Esophagus muscularis mucosa (tissue), 4 donors: ENCODE measurements around the gene ATL3. TPM values are rescaled to one million over a fixed set of nuclear protein-coding genes. Genes with fewer than 3 reads are reported as not detected.
"Not testable (repeated sequence)": the region's sequence is repeated elsewhere in the genome, so short reads cannot be mapped to it uniquely, and the experiment has no call there.

Experiments used
- DNase-seq: peaks from one replicate; pipeline ENCODE4 v3.0.0-alpha.2; 2017; ENCODE audit errors: extremely low spot score
- H3K27ac ChIP-seq, 4 donors: fragments of 200-600 bp; sonication (generic); replicated peaks in 1 of 4; 1 replicate in 3 of 4; 2 replicates in 1 of 4; pipeline ENCODE4 v1.5.1; 2016 to 2019; ENCODE audit warnings: mild to moderate bottlenecking in 1 of 4
- H3K27me3 ChIP-seq, 4 donors: fragments of 200-600 bp; sonication (generic); one replicate each; pipeline versions ENCODE4 v1.5.1 to v1.6.0; 2016 to 2019
- H3K36me3 ChIP-seq, 4 donors: fragments of 200-600 bp; sonication (generic); one replicate each; pipeline ENCODE4 v1.5.1; 2016 to 2019
- H3K4me1 ChIP-seq, 4 donors: fragments of 200-600 bp; sonication (generic); one replicate each; pipeline ENCODE4 v1.5.1; 2016 to 2019
- H3K4me3 ChIP-seq, 4 donors: fragments of 200-600 bp; sonication (generic); 1 replicate in 2 of 4; 2 replicates in 2 of 4; pipeline ENCODE4 v1.5.1; 2016 to 2019; ENCODE audit warnings: mild to moderate bottlenecking in 4 of 4, moderate library complexity in 1 of 4
- H3K9me3 ChIP-seq, 4 donors: fragments of 200-600 bp; sonication (generic); 1 replicate in 3 of 4; 2 replicates in 1 of 4; pipeline ENCODE4 v1.5.1; 2016 to 2019
- CTCF ChIP-seq, 3 experiments: fragments of 200-600 bp in 2 of 3; fragments of 450-650 bp in 1 of 3; sonication (generic) in 2 of 3; IDR thresholded peaks; one replicate each; pipeline ENCODE4 v1.5.1; 2017 to 2019; ENCODE audit warnings: antibody characterized with exemption in 3 of 3, mild to moderate bottlenecking in 2 of 3, moderate library complexity in 1 of 3
- EP300 ChIP-seq: sonication (generic); formaldehyde crosslinking; IDR thresholded peaks from one replicate; pipeline ENCODE4 v1.6.1; 2017; ENCODE audit warnings: antibody characterized with exemption
- POLR2A ChIP-seq: fragments of 450-650 bp; IDR thresholded peaks from one replicate; pipeline ENCODE4 v1.6.1; 2017; ENCODE audit warnings: antibody characterized with exemption, moderate library complexity, mild to moderate bottlenecking, low read depth
- POLR2AphosphoS5 ChIP-seq, 2 donors: sonication (generic); formaldehyde crosslinking; IDR thresholded peaks; one replicate each; pipeline ENCODE4 v1.6.1; 2017; ENCODE audit warnings: antibody characterized with exemption in 2 of 2
- WGBS: methylation state at CpG from one replicate; pipeline ENCODE4 v1.1.5; 2018; 5-methylcytosine and 5-hydroxymethylcytosine counted together
- intact Hi-C: fragments of 100-400 bp; cut with DNase I; formaldehyde crosslinking; loops from one replicate; pipeline ENCODE4 v1.15.1; 2023
- total RNA-seq, 4 donors: library from RNA; depleted of rRNA; stranded (reverse); fragments of >200 nt; gene quantifications; one replicate each; pipeline versions ENCODE4 v1.1.0 to v1.2.1, GENCODE V29; 2016

Gene ATL3
- total RNA-seq, 4 donors from 2014 or later: 138 to 202 (median 144) TPM

- 93% methylated on average over 13 of the region's 18 CpGs for WGBS
- H3K4me3 ChIP-seq: no peak overlapping the region
- TF ChIP-seq CTCF (IDR thresholded peaks at IDR 0.05) (no peak), POLR2AphosphoS5 (IDR thresholded peaks at IDR 0.05) (no peak), POLR2A (no peak), EP300 (no peak)
- DNase-seq: peak; percentile 47
- no peak overlapping the region for H3K27ac ChIP-seq
- peaks cover 6 to 96% (median 72%) of the 10 kb centered on the region in 4 donors for H3K36me3 ChIP-seq
- intact Hi-C loops: no loop called here
- no peaks in the 10 kb centered on the region for H3K27me3 ChIP-seq
- H3K9me3 ChIP-seq: no peaks in the 10 kb centered on the region
- peaks cover 0 to 4% (median 0%) of the 10 kb centered on the region in 4 donors for H3K4me1 ChIP-seq
Observed at GRCh38 chr11:63590024-63590788, 81.0 kb downstream of the ATL3 start.

DNA sequence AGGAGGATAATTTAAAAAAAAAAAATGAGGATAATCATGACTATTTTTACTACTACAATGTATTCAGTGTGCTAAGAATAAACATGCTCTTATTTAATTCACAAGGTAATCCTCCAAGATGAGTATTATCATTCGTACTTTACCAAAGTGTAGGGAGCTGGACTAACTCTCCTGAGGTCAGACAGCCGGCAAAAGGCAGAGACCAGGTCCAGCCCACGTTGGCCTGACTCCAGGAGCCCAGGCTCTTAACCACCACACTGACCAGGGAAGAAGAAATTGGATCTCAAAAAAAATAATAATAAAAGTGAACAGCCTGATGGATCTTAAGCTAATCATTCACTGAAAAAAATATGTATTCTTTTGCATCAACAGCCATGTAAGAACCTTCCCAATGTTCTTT, 82.2 kb downstream of the ATL3 start:
- 58% methylated on average over 3 of the region's 3 CpGs for WGBS
- no peak for TF ChIP-seq CTCF (IDR thresholded peaks at IDR 0.05)
- TF ChIP-seq POLR2AphosphoS5 (IDR thresholded peaks at IDR 0.05): no peak
- no peak for TF ChIP-seq POLR2A
- TF ChIP-seq EP300: no peak
- peak; percentile 57 for DNase-seq
- intact Hi-C loops: no loop called here
- Histone ChIP-seq H3K27ac (no peak overlapping the region), H3K9me3 (no peaks in the 10 kb centered on the region), H3K4me1 (peaks cover 0 to 4% (median 0%) of the 10 kb centered on the region in 4 donors), H3K36me3 (peaks cover 6 to 94% (median 71%) of the 10 kb centered on the region in 4 donors), H3K27me3 (no peaks in the 10 kb centered on the region), H3K4me3 (no peak overlapping the region)

- intact Hi-C loops: no loop called here
- TF ChIP-seq POLR2A: no peak
- TF ChIP-seq EP300: no peak
- TF ChIP-seq CTCF (IDR thresholded peaks at IDR 0.05): no peak
- TF ChIP-seq POLR2AphosphoS5 (IDR thresholded peaks at IDR 0.05): no peak
- WGBS: 94% methylated on average over 6 of the region's 6 CpGs
- no peak overlapping the region for H3K27ac ChIP-seq
- no peak overlapping the region for H3K4me3 ChIP-seq
- H3K4me1 ChIP-seq: peaks cover 0 to 4% (median 0%) of the 10 kb centered on the region in 4 donors
- peaks cover 12 to 90% (median 71%) of the 10 kb centered on the region in 4 donors for H3K36me3 ChIP-seq
- no peaks in the 10 kb centered on the region for H3K27me3 ChIP-seq
- DNase-seq: no peak
- H3K9me3 ChIP-seq: peaks cover 0 to 3% (median 1%) of the 10 kb centered on the region in 4 donors
Observed at GRCh38 chr11:63586451-63587166, 84.6 kb downstream of the ATL3 start.

GRCh38 chr11:63583357-63583677, 87.9 kb downstream of the ATL3 start:
- intact Hi-C loops: no loop called here
- Histone ChIP-seq H3K9me3 (peaks cover 0 to 22% (median 10%) of the 10 kb centered on the region in 4 donors), H3K27ac (peak overlapping the region in 1 of 4 donors; percentile 26), H3K27me3 (no peaks in the 10 kb centered on the region), H3K36me3 (peaks cover 19 to 80% (median 60%) of the 10 kb centered on the region in 4 donors), H3K4me3 (no peak overlapping the region), H3K4me1 (peaks cover 0 to 4% (median 0%) of the 10 kb centered on the region in 4 donors)
- TF ChIP-seq EP300: no peak
- TF ChIP-seq POLR2A: no peak
- no peak for TF ChIP-seq POLR2AphosphoS5 (IDR thresholded peaks at IDR 0.05)
- TF ChIP-seq CTCF (IDR thresholded peaks at IDR 0.05): no peak
- DNase-seq: no peak

GRCh38 chr11:63581224-63581623, 90.0 kb downstream of the ATL3 start:
- DNase-seq, H3K27me3 ChIP-seq, H3K4me3 ChIP-seq, intact Hi-C loops, H3K4me1 ChIP-seq, H3K27ac ChIP-seq: not testable (repeated sequence)
- Histone ChIP-seq H3K36me3 (peaks cover 19 to 62% (median 46%) of the 10 kb centered on the region in 4 donors), H3K9me3 (peaks cover 0 to 22% (median 10%) of the 10 kb centered on the region in 4 donors)
- WGBS: 85% methylated on average over 7 of the region's 7 CpGs

GRCh38 chr11:63578882-63579281, 92.3 kb downstream of the ATL3 start:
- H3K36me3 ChIP-seq: peaks cover 19 to 45% (median 31%) of the 10 kb centered on the region in 4 donors
- 92% methylated on average over 3 of the region's 3 CpGs for WGBS

More at GRCh38 chr11:63578882-63579281, 92.3 kb downstream of the ATL3 start:
- H3K27ac ChIP-seq, H3K4me3 ChIP-seq, DNase-seq, H3K27me3 ChIP-seq, intact Hi-C loops: not testable (repeated sequence)
- Histone ChIP-seq H3K4me1 (peaks cover 21 to 25% (median 23%) of the 10 kb centered on the region in 4 donors), H3K9me3 (peaks cover 0 to 22% (median 10%) of the 10 kb centered on the region in 4 donors)
